ENCODE data around the gene BCL2L2.

BCL2L2 gene

GRCh38 chr14:23352506-23353432 is 46.1 kb downstream of the BCL2L2 start, which contains the start of gene SLC22A17:
Gene SLC22A17 (minus strand): TSS chr14:23352887.
- DNase-seq (ENCODE audit: extremely low read depth in 1 of 2, low read depth in 1 of 2): peak; percentile 22 to 25

GRCh38 chr14:23353433-23353780 is 46.8 kb downstream of the BCL2L2 start:
- DNase-seq (ENCODE audit: extremely low read depth in 1 of 2, low read depth in 1 of 2): no peak

GRCh38 chr14:23354990-23355389 is 48.4 kb downstream of the BCL2L2 start:
- no peak for DNase-seq (ENCODE audit: extremely low read depth in 1 of 2, low read depth in 1 of 2)

- no peak for DNase-seq (ENCODE audit: extremely low read depth in 1 of 2, low read depth in 1 of 2)
Measured at GRCh38 chr14:23355871-23356435, 49.3 kb downstream of the BCL2L2 start.

GRCh38 chr14:23356662-23357061 is 50.0 kb downstream of the BCL2L2 start:
- DNase-seq (ENCODE audit: extremely low read depth in 1 of 2, low read depth in 1 of 2): no peak

GRCh38 chr14:23357261-23357660 is 50.6 kb downstream of the BCL2L2 start:
- DNase-seq (ENCODE audit: extremely low read depth in 1 of 2, low read depth in 1 of 2): no peak

GRCh38 chr14:23358042-23358441 is 51.4 kb downstream of the BCL2L2 start:
- DNase-seq (ENCODE audit: extremely low read depth in 1 of 2, low read depth in 1 of 2): no peak

- no peak for DNase-seq (ENCODE audit: extremely low read depth in 1 of 2, low read depth in 1 of 2)
Measured at GRCh38 chr14:23358553-23359166, 52.0 kb downstream of the BCL2L2 start.

- no peak for DNase-seq (ENCODE audit: extremely low read depth in 1 of 2, low read depth in 1 of 2)
Measured at GRCh38 chr14:23359167-23359626, 52.6 kb downstream of the BCL2L2 start.

GRCh38 chr14:23359722-23360447 is 53.3 kb downstream of the BCL2L2 start:
- DNase-seq (ENCODE audit: extremely low read depth in 1 of 2, low read depth in 1 of 2): no peak

- DNase-seq (ENCODE audit: extremely low read depth in 1 of 2, low read depth in 1 of 2): no peak
Measured at GRCh38 chr14:23360496-23360895, 53.9 kb downstream of the BCL2L2 start.

GRCh38 chr14:23361320-23361719 is 54.7 kb downstream of the BCL2L2 start:
- no peak for DNase-seq (ENCODE audit: extremely low read depth in 1 of 2, low read depth in 1 of 2)

Measured in activated CD8-positive, alpha-beta memory T cell treated with anti-CD3 and anti-CD28 coated beads for 1 hour (primary cell).